Stimulated activated CD8-positive, alpha-beta memory T cell treated with anti-CD3 and anti-CD28 coated beads, Interleukin-4, amount 100 ng/mL, for 24 hours (primary cell): Measurements from ENCODE around the gene HSPA12B.
A peak's percentile ranks its signal among the peaks of the same experiment; 100 is the strongest.

Source experiments
- DNase-seq: peaks from one replicate; pipeline ENCODE4 v3.0.0-alpha.2; 2020; ENCODE audit warnings: low read depth

The HSPA12B gene

GRCh38 chr20:3729811-3730540 is 2.5 kb upstream of the HSPA12B start:
- DNase-seq, result no peak

GRCh38 chr20:3730803-3731672 is 1.4 kb upstream of the HSPA12B start:
- DNase-seq, result no peak

GRCh38 chr20:3731944-3732326 is 550 bp upstream of the HSPA12B start:
- no peak for DNase-seq

- DNase-seq, result no peak
These were observed 872 bp downstream of the HSPA12B start for GRCh38 chr20:3733119-3733995.

GRCh38 chr20:3734111-3734843 is 1.8 kb downstream of the HSPA12B start:
- DNase-seq, result no peak

- DNase-seq, result no peak
These were observed 3.3 kb downstream of the HSPA12B start for GRCh38 chr20:3735768-3736167.

GRCh38 chr20:3738111-3739053 is 5.9 kb downstream of the HSPA12B start:
- no peak for DNase-seq

GRCh38 chr20:3739054-3739925 is 6.8 kb downstream of the HSPA12B start:
- DNase-seq, result no peak

- DNase-seq, result no peak
These were observed 7.5 kb downstream of the HSPA12B start for GRCh38 chr20:3739926-3740451.

- no peak for DNase-seq
These were observed 8.3 kb downstream of the HSPA12B start for GRCh38 chr20:3740615-3741301.

- DNase-seq, result no peak
These were observed 9.5 kb downstream of the HSPA12B start for GRCh38 chr20:3741836-3742458.

GRCh38 chr20:3743251-3743650 is 10.8 kb downstream of the HSPA12B start:
- no peak for DNase-seq

- no peak for DNase-seq
These were observed 11.6 kb downstream of the HSPA12B start for GRCh38 chr20:3744037-3744436.

- DNase-seq, result peak; percentile 55
These were observed 12.6 kb downstream of the HSPA12B start for GRCh38 chr20:3744806-3745685.

GRCh38 chr20:3745686-3746173 is 13.2 kb downstream of the HSPA12B start:
- no peak for DNase-seq

GRCh38 chr20:3747471-3747870 is 15.0 kb downstream of the HSPA12B start:
- no peak for DNase-seq

- no peak for DNase-seq
These were observed 15.6 kb downstream of the HSPA12B start for GRCh38 chr20:3748073-3748472.
